ENCODE measurements around the gene FNBP1. TPM values are rescaled to one million over a fixed set of nuclear protein-coding genes. Genes with fewer than 3 reads are reported as not detected.
"Not testable (repeated sequence)": the region's sequence is repeated elsewhere in the genome, so short reads cannot be mapped to it uniquely, and the experiment has no call there.

FNBP1 gene
- total and polyA plus RNA-seq, 5 donors, result 10.8 to 27.5 (median 26.3) TPM

DNA sequence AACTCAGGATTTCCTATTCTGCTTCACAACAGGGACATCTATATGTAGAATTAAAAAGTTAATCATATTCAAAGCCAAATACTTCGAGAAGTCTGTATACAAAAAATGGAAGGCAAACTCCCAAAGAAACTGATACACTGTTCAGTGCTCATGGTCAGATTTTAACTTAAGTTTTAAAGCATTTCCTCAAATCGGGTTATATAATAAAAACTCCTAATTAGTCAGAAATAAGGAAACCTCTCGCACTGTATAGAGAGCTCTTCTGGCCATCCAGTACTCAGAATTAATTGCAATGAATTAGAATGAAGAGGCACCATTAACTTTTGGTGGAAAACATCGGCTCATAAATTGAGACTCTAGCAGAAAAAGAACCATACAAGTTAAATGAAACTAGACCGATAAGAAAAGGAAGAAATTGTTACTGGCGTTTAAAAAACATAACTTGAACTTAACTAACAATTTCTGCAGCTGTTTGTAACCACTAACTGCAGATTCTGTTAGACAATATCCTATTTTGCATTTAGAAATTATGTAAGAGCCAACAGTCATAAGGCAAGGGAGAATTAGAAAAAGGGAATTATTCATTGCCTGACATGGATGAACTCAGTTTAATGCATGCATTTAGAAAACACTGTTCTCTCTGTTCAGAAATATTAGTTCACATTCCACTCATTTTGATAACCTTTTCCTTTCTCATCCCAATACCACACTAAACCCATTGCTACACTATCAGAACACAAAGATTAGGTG, 96.6 kb downstream of the FNBP1 start:
- H3K4me3 ChIP-seq (ENCODE audit: low read length), result no peak overlapping the region
- ATAC-seq, result no peak
- H3K27me3 ChIP-seq (ENCODE audit: control insufficient read depth, insufficient read depth), result no peaks in the 10 kb centered on the region
- H3K27ac ChIP-seq (ENCODE audit: low read length), result no peak overlapping the region
- H3K4me1 ChIP-seq (ENCODE audit: control insufficient read depth, insufficient read depth, low read length), result peaks cover 2% of the 10 kb centered on the region
- intact Hi-C loops (cut with DNase I), result no loop called here
- H3K9me3 ChIP-seq (ENCODE audit: control insufficient read depth, low read length), result no peaks in the 10 kb centered on the region
- WGBS, result 65% methylated on average over 6 of the region's 6 CpGs
- DNase-seq, result no peak

DNA sequence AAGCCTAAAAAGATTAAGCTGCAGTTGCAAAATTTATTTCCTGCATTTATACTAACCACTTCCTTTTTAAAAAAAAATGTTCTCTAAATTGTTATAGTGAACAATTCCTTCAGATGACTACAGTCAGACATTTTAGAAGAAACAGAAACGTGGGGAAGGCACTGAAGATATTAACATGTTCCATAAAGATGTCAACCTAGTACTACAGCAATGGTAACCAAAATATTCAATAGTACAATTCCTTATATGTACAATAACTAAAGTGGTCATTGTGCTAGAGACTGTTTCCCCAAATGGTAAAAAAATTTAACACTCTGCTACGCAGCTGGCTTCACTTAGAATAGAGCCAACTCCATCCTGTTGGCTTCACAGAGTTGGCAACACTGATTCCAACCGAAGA, 97.7 kb downstream of the FNBP1 start:
- ATAC-seq (peak in 1 of 2 donors; percentile 66), DNase-seq (no peak)
- Histone ChIP-seq H3K4me1 (ENCODE audit: control insufficient read depth, insufficient read depth, low read length) (peaks cover 2% of the 10 kb centered on the region), H3K27me3 (ENCODE audit: control insufficient read depth, insufficient read depth) (no peaks in the 10 kb centered on the region), H3K9me3 (ENCODE audit: control insufficient read depth, low read length) (no peaks in the 10 kb centered on the region), H3K4me3 (ENCODE audit: low read length) (no peak overlapping the region), H3K27ac (ENCODE audit: low read length) (no peak overlapping the region)
- WGBS, result 31% methylated on average over 3 of the region's 3 CpGs
- intact Hi-C loops (cut with DNase I), result no loop called here

DNA sequence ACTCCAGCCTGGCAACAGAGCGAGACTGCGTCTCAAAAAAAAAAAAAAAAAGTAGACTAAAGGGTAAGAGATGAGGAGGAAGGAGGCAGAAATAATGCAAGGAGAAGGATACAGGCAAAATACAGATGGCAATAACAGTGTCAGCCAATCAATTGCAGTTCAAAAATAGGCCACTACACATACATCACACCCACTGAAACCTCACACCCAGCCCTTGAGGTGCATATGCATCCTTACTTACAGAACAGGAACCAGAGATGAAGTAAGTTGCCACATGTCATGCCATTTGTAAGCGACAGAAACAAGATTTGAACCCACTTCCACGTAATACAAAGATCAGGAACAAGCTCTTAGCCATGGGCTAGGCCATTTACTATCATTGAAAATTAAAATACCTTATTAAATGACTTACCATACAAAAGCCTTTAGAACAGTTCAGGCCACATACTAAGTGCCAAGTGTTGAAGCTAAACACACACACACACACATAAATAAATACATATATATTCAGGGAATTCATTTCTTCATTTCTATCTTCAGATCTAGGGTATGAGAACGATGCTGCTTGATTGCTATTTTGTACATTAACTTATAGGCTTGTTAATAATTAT, 98.4 kb downstream of the FNBP1 start:
- Histone ChIP-seq H3K27me3 (ENCODE audit: control insufficient read depth, insufficient read depth) (no peaks in the 10 kb centered on the region), H3K4me1 (ENCODE audit: control insufficient read depth, insufficient read depth, low read length) (peaks cover 2% of the 10 kb centered on the region), H3K9me3 (ENCODE audit: control insufficient read depth, low read length) (no peaks in the 10 kb centered on the region), H3K4me3 (ENCODE audit: low read length) (no peak overlapping the region), H3K27ac (ENCODE audit: low read length) (no peak overlapping the region)
- ATAC-seq (peak in 1 of 2 donors; percentile 54), DNase-seq (no peak)
- WGBS, result 89% methylated on average over 5 of the region's 5 CpGs
- intact Hi-C loops (cut with DNase I), result no loop called here

DNA sequence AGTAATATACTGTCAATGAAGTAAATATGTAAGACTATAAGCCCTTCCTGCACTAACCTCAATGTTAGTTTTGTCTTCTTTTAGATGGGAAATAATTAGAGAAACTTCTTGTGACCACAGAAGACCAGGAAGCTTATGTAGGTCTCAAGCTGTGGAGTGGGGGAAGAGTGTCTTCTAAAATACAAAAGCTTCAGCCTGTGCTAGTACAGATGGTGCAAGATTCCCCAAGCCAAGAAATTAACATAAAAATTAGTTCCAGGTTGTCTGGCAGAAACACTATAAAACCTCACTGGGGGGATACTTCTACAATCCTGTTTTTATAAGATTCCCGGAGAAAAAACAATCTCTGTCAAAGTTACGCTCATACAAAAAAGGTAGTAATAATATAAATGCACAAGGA, 103.6 kb downstream of the FNBP1 start:
- no peaks in the 10 kb centered on the region for H3K9me3 ChIP-seq (ENCODE audit: control insufficient read depth, low read length)
- 90% methylated on average over 2 of the region's 2 CpGs for WGBS
- ATAC-seq (no peak), DNase-seq (no peak)
- no peaks in the 10 kb centered on the region for H3K27me3 ChIP-seq (ENCODE audit: control insufficient read depth, insufficient read depth)
- intact Hi-C loops (cut with DNase I), result no loop called here
- H3K4me3 ChIP-seq (ENCODE audit: low read length), result no peak overlapping the region
- H3K27ac ChIP-seq (ENCODE audit: low read length), result no peak overlapping the region
- no peaks in the 10 kb centered on the region for H3K4me1 ChIP-seq (ENCODE audit: control insufficient read depth, insufficient read depth, low read length)

DNA sequence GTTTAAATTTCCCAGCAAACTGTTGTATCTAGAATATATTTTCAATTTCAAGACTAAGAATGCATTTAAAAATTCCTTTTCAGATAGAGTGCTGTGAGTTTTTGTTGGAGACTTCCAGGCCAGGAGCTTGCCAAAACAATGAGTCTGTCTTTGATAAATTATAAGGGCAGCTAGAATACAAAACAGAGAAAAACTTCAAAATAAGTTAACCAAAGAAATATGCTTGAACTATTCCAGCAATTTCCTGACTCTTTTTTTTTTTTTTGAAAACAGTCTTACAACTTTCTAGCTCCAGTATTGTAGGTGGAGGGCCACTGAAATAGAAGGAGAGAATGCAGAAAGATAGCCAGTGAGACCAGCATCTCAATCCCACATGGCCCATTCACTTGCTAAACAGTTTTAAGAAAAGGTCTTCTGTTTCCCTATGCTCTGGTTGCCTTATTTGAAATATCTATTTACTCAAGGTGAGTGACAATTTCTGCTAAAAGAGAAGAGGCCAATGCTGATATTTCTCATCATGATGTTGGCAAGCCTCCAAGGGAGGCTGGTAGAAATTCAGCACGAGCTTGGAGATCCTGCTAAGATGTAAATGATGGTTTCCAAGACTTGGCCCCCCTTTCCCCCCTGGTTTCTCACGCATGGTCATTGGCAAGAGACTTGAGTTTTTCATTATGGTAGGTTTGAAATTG, 104.6 kb downstream of the FNBP1 start:
- Histone ChIP-seq H3K4me1 (ENCODE audit: control insufficient read depth, insufficient read depth, low read length) (peaks cover 1% of the 10 kb centered on the region), H3K27me3 (ENCODE audit: control insufficient read depth, insufficient read depth) (no peaks in the 10 kb centered on the region), H3K27ac (ENCODE audit: low read length) (no peak overlapping the region), H3K4me3 (ENCODE audit: low read length) (no peak overlapping the region), H3K9me3 (ENCODE audit: control insufficient read depth, low read length) (no peaks in the 10 kb centered on the region)
- ATAC-seq (peak; percentile 55 to 62), DNase-seq (no peak)
- WGBS, result 43% methylated on average over 2 of the region's 2 CpGs
- intact Hi-C loops (cut with DNase I), result no loop called here

DNA sequence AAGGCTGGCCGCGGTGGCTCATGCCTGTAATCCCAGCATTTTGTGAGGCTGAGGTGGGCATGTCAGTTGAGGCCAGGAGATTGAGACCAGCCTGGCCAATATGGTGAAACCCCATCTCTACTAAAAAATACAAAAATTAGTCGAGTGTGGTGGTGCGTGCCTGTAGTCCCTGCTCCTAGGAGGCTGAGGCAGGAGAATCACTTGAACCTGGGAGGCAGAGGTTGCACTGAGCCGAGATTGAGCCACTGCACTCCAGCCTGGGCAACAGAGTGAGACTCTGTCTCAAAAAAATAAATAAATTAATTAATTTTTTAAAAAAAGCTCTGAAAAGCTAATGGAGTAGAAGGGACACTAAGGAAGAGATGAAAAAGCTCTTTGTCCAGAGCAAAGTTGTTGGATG, 105.1 kb downstream of the FNBP1 start:
- ATAC-seq; H3K9me3 ChIP-seq (ENCODE audit: control insufficient read depth, low read length); H3K4me1 ChIP-seq (ENCODE audit: control insufficient read depth, insufficient read depth, low read length); intact Hi-C loops (cut with DNase I); H3K27me3 ChIP-seq (ENCODE audit: control insufficient read depth, insufficient read depth); H3K4me3 ChIP-seq (ENCODE audit: low read length); H3K27ac ChIP-seq (ENCODE audit: low read length); DNase-seq: not testable (repeated sequence)
- 84% methylated on average over 5 of the region's 5 CpGs for WGBS

DNA sequence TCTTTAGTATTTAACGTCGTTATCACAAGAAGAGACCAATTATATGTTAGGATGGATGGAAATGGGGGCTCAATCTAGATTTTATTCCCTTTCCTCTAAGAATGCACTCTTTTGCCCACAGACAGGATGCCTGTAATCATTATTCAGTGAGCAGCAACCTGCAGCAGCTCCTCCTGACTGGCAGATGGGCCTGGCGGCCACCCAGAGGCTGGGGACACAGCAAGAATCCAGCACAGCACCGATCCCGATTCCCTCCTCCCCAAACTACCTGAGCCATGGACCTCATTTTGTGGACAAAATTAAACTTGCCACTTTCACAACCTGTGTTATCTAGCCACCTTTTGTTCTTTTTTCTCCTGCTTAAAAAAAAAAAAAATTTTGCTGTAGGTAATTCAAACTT, 106.8 kb downstream of the FNBP1 start:
- 64% methylated on average over 5 of the region's 5 CpGs for WGBS
- H3K4me3 ChIP-seq (ENCODE audit: low read length), result no peak overlapping the region
- ATAC-seq (no peak), DNase-seq (peak in 1 of 3 donors; percentile 25)
- intact Hi-C loops (cut with DNase I), result no loop called here
- H3K9me3 ChIP-seq (ENCODE audit: control insufficient read depth, low read length), result no peaks in the 10 kb centered on the region
- H3K4me1 ChIP-seq (ENCODE audit: control insufficient read depth, insufficient read depth, low read length), result peaks cover 8% of the 10 kb centered on the region
- H3K27ac ChIP-seq (ENCODE audit: low read length), result no peak overlapping the region
- no peaks in the 10 kb centered on the region for H3K27me3 ChIP-seq (ENCODE audit: control insufficient read depth, insufficient read depth)

DNA sequence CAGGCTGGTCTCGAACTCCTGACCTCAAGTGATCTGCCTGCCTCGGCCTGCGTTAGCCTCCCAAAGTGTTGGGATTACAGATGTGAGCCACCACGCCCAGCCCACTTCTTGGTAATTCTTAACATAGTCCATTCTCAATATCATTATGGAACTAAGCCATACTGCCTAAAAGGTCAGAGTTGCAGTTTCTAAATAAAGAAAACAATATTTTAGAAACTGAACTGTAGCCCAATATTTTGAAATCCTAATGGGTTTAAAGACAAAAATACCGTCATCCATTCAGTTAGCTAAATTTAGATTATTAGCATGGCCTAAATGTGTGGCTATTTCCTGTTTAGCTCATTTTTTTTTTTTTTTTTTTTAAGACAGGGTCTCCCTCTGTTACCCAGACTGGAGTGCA, 108.2 kb downstream of the FNBP1 start:
- Histone ChIP-seq H3K4me3 (ENCODE audit: low read length) (no peak overlapping the region), H3K9me3 (ENCODE audit: control insufficient read depth, low read length) (no peaks in the 10 kb centered on the region), H3K27me3 (ENCODE audit: control insufficient read depth, insufficient read depth) (no peaks in the 10 kb centered on the region), H3K4me1 (ENCODE audit: control insufficient read depth, insufficient read depth, low read length) (peaks cover 11% of the 10 kb centered on the region), H3K27ac (ENCODE audit: low read length) (no peak overlapping the region)
- 49% methylated on average over 5 of the region's 5 CpGs for WGBS
- DNase-seq (peak in 2 of 3 donors; percentile 22 to 33), ATAC-seq (peak in 1 of 2 donors; percentile 39)
- intact Hi-C loops (cut with DNase I), result no loop called here

DNA sequence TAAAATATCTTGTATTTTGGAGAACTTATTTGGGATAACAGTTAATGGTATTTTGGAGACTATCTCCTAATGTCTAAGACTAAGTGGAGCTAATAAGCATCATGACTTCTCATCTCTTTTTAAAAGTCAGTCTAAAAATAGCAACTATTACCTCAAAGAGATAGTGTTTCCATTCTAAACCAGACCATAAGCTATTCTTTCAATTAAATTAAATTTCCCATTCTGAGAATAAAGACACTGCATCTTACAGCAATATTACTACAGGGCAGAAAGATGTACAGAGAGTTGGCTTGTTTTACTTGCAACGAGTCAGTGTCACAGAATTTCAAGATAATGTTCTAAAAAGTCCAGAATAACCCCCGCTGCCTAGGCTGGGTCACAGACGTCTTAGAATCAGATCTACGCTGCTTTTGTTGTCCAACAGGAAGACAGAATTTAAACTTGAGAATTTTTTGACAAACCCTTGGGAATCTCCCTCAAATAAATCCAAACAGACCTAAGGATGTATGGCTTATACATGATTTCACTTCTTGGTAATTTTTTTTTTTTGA, 108.9 kb downstream of the FNBP1 start:
- 46% methylated on average over 4 of the region's 4 CpGs for WGBS
- H3K4me1 ChIP-seq (ENCODE audit: control insufficient read depth, insufficient read depth, low read length), result peaks cover 11% of the 10 kb centered on the region
- peak overlapping the region; percentile 43 for H3K27ac ChIP-seq (ENCODE audit: low read length)
- H3K9me3 ChIP-seq (ENCODE audit: control insufficient read depth, low read length), result no peaks in the 10 kb centered on the region
- intact Hi-C loops (cut with DNase I), result no loop called here
- ATAC-seq, result no peak
- no peak overlapping the region for H3K4me3 ChIP-seq (ENCODE audit: low read length)
- H3K27me3 ChIP-seq (ENCODE audit: control insufficient read depth, insufficient read depth), result no peaks in the 10 kb centered on the region
- no peak for DNase-seq

DNA sequence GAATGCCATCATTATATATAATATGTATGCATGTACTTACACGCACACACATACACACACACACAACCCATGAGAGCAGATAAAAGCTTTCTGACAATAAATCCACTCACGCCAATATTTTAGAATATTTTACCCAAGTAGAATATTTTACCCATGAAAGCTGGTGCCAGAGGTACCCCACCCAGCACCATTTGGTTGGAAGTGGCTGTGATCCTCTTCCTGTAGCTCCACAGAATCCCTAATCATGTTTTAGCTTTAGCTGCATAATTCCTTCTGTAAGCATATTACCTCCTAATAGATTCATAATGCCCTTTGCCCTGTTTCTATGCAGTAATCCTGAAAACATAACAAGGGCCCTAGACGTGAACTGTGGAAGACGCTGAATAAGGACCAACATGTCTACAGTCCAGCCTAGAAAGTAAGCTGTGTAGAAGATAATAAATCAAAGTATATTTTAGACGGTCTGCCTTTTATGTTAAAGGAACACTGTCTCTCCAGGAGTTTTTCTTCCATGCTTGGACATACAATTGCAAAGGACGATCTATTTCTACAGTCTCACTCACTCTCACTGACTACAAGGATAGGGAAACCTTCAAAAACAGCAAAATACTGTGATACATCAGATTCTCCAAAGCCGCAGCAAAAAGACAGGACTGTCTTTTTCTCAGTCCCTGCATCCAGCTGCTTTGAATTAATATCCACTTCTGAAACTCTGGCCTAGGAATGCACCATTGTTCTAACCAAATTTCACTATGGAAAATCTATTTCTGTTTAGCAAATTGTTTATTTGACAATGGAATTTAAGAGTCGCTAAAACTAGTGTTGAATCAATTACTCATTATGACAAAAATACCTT, 109.6 kb downstream of the FNBP1 start:
- Histone ChIP-seq H3K4me3 (ENCODE audit: low read length) (no peak overlapping the region), H3K9me3 (ENCODE audit: control insufficient read depth, low read length) (no peaks in the 10 kb centered on the region), H3K27me3 (ENCODE audit: control insufficient read depth, insufficient read depth) (no peaks in the 10 kb centered on the region), H3K4me1 (ENCODE audit: control insufficient read depth, insufficient read depth, low read length) (peaks cover 11% of the 10 kb centered on the region), H3K27ac (ENCODE audit: low read length) (no peak overlapping the region)
- WGBS, result 61% methylated on average over 8 of the region's 8 CpGs
- intact Hi-C loops (cut with DNase I), result no loop called here
- ATAC-seq (no peak), DNase-seq (no peak)

Measured in right cardiac atrium (tissue), 5 donors.